Activated naive CD4-positive, alpha-beta T cell treated with anti-CD3 and anti-CD28 coated beads, Interleukin-2, amount 50 U/mL, for 16 hours (primary cell): Measurements from ENCODE around the gene LGALS16.
"Not testable (repeated sequence)": the region's sequence is repeated elsewhere in the genome, so short reads cannot be mapped to it uniquely, and the experiment has no call there.

Experiments used
- DNase-seq: peaks from one replicate; pipeline ENCODE4 v3.0.0-alpha.2; 2020

LGALS16 gene, protein sequence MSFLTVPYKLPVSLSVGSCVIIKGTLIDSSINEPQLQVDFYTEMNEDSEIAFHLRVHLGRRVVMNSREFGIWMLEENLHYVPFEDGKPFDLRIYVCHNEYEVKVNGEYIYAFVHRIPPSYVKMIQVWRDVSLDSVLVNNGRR

DNA sequence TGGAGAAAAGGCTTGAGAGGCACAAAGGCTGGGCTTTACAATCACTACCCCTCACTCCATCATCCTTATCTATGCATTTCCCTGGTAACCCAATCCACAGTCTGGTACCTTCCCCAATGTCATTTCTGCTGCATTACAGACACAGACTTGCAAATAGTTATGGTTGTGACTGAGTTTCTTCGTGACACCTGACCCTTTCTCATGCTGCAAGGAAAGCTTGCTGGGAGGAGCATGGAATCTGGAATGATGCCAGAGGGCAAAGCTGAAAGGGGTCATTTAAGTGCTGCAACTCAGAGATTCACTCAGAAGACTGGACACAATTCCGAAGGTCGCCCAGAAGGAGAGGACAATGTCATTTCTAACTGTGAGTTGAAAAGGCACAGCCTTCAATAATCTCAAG lies at the start of gene LGALS16:
Gene LGALS16 (plus strand): TSS at position 301 of the 400 bp plus-strand sequence. CDS start 49 bp downstream, at position 350.
- no peak for DNase-seq

DNA sequence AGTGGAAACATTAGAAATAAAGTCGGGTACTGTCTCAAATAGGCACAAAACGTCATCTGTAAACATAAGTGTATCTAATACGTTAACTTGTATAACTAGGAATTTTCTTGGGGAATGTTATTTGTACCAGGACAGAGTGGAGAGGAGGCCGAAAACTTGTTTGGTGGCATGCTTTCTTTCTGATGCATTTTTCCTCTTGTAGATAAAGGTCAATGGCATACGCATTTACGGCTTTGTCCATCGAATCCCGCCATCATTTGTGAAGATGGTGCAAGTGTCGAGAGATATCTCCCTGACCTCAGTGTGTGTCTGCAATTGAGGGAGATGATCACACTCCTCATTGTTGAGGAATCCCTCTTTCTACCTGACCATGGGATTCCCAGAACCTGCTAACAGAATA lies 48.7 kb upstream of the LGALS16 start:
- DNase-seq = no peak

DNA sequence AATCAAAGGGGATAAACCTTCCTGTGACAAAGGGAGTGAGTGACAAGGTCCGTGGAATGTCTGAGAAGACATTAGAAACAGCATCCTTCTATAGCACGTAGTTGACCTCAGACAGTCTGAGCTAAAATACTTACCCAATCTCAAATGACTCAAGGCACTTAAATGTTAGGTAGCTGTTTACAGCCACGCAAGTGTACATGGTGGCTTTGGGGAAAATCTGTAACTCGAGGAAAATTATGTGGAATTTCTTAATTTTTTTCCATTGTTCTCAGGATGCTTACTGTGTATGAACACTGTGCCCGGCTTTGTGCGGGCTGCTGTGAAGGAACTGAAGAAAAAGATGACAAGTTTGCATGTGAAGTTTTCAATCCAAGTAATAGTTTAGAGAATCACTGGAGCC lies 48.2 kb upstream of the LGALS16 start:
- no peak for DNase-seq

DNA sequence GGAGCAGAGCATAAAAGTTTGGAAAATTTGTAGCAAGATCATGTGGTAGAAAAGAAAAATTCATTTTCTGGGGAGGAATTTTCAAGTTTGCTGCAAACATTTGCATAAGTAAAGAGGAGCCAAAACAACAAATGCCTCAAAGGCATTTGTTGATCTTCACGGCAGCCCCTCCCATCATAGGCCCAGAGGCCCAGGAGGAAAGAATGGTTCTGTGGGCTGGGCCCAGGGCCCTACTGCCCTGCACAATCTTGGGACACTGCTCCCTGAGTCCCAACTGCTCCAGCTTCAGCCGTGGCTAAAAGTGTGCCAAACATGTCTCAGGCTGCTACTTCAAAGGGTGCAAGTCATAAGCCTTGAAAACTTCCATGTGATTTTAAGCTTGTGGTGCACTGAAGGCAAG lies 42.1 kb upstream of the LGALS16 start:
- no peak for DNase-seq

DNA sequence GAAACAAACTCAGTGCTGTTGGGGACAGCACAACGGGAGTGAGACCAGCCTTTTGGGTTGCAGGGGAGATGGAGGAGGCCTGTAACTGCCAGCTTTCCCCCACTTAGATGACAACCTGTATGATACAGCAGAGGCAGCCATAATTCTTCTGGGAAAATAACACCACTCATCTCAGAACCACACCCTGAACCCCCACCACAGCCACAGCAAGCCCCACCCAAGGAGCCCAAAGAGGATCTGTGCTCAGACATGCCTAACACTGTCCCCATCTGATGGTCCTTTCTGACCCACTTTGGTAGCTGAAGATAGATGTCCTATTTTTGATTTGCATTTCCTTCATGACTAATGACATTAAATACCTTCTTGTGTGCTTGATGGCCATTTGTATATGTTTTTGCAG lies 38.0 kb upstream of the LGALS16 start:
- no peak for DNase-seq

DNA sequence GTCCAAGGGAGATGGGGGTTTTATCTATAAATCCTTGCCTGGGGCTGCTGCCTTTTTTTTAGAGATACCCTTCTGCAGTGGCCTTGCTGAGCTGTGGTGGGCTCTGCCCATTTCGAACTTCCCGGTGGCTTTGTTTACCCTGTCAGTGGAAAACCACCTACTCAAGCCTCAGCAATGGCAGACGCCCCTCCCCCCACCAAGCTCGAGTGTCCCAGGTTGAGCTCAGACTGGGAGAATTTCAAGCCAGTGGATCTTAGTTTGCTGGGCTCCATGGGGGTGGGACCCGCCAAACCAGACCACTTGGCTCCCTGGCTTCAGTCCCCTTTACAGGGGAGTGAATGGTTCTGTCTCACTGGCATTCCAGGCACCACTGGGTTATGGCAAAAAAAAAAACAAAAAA lies 31.8 kb upstream of the LGALS16 start:
- DNase-seq = no peak

DNA sequence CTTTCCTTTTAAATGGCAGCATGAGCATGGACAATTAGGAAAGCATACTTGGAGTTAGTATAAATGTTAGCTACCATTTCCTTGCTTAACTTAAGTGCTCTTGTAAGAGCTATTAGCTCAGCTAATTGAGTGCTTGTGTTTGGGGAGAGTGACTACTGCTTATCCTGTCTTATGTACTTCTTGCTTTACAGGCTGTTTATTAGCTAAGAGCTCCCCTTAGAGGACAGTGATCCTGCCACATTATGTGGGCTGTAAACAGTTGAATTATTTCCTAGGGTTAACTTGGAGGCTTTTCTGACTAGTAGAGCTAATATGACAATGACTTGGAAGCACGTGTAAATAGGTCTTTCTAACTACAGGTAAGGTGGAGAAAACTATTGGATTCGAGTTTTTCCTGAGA lies 28.1 kb upstream of the LGALS16 start:
- not testable (repeated sequence) for DNase-seq

DNA sequence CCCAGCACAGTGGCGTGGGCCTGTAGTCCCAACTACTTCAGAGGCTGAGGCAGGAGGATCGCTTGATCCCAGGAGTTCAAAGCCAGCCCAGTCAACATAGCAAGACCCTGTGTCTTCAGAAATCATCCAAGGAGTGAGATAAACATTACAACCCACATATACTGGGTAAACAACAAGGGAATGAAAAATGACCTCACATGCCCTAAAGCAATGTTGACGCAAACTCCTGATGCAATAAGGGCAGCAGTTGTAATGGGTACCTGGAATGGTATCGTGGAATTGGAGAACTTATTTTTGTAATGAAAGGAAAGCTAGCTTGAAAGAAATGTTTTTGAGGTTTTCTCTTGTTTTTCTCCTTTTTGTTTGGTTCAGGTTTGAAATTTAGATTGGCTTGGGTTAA lies 24.5 kb upstream of the LGALS16 start:
- DNase-seq = no peak

DNA sequence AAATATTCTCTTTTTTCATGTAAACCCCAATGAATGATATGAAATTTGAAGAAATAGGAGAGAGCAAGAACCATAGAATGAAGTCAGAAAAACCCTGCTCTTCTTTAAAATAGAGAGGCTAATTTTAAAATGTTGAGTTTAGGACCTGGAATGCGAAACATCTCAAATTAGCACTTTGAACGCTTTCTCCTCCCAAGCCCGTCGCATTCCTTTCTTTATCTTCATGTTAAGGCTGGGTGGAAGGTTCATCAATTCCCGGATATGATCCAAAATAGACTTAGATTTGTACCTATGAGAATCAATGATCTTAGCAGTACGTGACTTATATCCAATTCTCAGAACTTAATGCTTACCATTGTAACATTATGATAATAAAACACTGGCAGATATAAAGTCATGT lies 24.1 kb upstream of the LGALS16 start:
- DNase-seq = no peak

DNA sequence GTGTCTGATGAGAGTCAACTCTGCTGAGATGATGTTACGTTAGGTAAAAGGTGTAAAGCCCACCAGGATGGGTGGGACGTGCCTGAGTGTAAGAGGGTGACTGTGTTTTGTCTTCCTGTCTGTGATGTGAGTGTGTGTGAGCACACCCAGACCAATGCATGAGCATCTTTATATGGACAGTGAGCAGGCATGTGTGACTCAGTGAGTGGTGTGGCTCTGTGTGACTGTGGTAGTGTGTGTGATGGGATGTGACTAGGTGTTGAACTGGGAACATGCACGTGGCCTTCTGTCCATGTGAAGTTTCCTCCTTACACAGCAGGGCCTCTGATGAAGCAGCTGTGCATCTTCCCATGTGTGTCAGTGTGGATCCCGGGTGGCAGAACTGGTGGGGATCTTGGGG lies 17.8 kb upstream of the LGALS16 start:
- DNase-seq = no peak

DNA sequence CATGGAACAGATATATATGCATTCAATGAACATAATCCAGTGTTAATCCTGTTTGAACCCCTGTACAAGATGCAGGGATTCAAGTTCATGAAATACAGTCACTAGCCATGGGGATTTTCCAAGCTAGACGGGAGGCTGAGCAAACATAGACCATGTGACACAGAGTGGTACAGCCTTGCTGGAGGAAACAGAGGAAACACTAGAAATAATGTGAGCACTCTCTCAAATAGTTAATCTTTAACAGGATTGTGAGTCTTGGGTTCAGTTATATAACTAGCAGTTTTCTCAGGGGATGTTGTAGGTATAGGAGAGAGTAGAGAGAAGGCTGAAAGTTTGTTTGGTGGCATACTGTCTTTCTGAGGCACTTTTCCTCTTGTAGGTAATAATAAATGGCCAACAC lies 13.9 kb upstream of the LGALS16 start:
- DNase-seq = no peak

DNA sequence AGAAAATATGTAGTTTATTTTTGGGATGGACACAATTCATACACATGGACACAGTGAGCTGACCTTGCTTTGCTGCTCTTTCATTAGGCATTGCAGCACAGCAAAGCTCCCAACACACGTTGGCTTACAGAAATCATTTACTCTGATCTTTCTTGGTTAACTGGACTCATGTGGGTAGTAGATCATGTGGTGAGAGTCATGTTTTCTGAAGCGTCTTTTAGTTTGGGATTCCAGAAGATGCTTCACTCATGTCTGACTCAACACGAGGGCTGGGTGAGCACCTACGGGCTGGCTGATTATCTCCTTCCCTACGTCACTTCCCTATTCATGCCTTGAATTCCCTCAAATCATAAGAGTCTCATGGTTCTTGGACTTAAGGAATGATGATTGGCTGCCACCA lies 12.1 kb upstream of the LGALS16 start:
- no peak for DNase-seq

DNA sequence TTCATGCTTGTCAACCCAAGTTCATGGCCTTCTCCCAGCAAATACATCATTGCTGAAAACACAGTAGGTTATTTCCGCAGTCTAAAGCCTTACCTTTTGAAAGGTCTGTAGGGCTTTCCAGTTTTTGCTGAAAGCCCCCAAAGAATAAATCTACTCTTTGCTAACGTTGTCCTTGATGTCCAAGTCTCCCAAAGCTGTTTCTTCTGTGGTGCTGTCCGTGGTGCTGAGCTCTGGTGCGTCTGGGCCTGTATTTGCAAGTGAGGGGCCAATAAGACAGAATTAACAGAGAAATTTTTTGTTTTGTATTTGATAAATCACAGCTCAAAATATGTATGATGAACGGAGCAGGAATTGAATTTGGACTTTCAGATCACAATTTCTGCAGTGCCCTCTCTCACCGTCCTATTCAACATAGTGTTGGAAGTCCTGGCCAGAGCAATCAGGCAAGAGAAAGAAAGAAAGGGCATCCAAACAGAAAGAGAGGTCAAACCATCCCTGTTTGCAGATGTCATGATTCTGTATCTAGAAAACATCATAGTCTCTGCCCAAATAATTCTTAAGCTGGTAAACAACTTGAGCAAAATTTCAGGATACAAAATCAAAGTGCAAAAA lies 9.8 kb upstream of the LGALS16 start:
- no peak for DNase-seq

DNA sequence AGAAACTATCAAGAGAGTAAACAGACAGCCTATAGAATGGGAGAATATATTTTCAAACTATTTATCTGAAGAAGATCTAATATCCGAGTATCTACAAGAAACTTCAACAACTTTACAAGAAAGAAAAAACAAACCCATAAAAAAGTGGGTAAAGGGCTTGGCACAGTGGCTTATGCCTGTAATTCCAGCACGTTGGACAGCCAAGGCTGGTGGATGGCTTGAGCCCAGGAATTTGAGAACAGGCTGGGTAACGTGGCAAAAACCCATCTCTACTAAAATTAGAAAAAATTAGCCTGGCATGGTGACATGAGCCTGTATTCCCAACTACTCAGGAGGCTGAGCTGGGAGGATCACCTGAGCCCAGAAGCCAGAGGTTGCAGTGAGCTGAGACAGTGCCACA lies 7.8 kb upstream of the LGALS16 start:
- no peak for DNase-seq

DNA sequence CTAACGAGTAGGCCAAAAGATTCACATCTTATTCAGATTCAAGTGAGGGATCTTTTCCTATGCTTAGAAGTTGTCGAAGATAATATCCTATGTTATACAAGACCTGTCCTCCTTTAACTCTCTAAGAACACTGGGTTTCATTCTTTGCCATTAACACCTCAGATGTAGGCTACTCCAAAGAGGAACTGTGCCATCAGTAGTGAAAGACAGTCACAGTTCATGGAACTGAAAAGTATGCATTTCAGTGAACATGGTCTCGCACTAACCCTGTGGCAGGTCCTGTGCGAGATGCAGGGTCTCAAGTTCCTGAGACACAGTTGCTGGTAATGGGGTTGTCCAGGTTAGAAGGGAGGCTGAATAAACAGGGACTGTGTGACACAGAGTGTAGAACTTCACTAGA lies 4.1 kb downstream of the LGALS16 start:
- DNase-seq = no peak

DNA sequence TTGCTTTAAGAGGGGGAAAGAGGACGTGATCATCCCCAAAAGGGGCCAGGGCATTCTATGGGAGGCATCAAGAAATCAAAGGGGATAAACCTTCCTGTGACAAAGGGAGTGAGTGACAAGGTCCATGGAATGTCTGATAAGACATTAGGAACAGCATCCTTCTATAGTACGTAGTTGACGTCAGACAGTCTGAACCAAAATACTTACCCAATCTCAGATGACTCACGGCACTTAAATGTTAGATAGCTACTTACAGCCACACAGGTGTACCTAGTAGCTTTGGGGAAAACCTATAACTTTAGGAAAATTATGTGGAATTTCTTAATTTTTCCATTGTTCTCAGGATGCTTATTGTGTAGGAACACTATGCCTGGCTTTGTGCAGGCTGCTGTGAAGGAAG lies 4.9 kb downstream of the LGALS16 start:
- DNase-seq = no peak

DNA sequence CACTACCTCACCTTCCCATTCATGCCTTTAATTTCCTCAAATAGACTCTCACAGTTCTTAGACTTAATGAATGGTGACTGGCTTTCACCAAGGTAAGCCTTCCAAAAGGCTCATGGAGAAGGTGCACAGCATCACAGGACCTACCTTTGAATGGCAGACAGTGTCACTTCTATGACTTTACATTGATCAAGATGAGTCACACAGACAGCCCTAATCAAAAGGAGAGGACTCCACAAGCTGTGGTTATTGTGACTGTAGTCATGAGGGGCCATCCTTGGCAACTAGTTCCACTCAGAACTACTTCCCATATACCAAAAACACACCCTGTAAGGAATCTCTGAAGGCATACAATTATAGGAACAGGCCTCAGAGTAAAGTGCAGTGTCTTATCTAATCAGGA lies 5.9 kb downstream of the LGALS16 start:
- no peak for DNase-seq

DNA sequence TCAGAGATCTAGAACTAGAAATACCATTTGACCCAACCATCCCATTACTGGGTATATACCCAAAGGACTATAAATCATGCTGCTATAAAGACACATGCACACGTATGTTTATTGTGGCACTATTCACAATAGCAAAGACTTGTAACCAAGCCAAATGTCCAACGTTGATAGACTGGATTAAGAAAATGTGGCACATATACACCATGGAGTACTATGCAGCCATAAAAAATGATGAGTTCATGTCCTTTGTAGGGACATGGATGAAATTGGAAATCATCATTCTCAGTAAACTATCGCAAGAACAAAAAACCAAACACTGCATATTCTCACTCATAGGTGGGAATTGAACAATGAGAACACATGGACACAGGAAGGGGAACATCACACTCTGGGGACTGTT lies 14.1 kb downstream of the LGALS16 start:
- not testable (repeated sequence) for DNase-seq

DNA sequence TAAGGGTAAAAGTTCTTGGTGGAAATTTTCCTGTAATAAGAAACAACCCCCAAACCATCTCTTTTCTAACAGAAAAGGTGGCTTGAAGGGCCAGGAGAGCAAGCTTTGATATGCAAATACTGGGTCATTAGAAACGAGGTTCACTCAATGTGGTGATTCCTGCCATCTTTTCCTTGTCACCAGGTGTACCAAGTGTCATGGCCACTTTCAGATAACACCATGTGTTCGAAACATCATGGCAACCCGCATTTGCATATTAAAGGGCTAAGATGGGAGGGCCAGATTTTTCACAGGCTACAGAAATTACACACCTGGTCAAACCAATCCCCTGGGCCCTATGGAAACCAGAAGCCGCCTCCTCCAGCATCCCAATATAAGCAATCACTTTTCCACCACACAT lies 15.3 kb downstream of the LGALS16 start:
- no peak for DNase-seq

DNA sequence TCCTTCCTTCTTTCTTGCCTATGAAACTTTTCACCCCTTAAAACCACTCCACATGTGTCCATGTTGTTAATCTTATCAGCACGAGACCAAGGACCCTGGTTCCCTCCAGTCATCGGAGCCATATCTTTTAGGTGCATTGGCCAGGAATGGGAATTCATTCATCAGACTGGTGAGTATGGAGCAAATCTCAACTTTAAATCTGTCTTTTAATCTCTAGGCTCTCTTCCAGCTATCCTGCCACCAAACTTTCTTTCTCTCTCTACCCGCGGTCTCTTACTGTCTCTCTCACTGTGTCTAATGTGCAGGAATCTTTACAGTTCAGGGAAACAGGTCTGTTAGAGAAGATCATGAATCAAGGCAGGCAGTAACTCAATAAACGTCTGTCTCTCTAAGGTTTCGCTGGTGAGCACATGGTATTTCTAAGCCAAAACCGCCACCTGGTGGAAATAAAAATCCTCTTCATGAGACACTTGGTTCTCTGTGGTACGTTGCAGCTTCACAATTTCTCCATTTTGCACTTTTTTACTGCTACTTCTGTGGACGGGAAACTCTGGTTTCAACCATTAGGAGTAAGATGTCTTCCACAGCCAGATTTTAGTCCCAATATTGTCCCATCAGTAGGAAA lies 16.1 kb downstream of the LGALS16 start:
- peak; percentile 37 for DNase-seq

DNA sequence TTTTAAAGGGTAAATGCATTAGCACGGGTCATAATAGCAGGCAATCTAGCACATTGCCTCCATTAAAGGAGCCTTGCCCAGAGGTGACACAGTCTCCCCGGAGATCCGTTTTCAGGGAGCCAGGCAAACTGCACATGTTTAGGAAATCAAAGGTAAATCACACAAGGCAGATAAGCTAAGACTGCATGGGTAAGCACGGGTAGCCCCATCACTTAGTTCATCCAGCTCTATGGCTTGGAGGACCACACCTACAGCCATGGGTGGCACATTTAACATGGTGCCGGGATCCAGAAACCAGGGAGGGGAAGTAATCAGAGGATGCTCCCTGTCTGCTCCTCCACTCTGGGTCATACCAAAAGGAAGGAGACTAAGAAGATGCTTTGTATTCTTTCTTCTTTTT lies 16.8 kb downstream of the LGALS16 start:
- DNase-seq = no peak

DNA sequence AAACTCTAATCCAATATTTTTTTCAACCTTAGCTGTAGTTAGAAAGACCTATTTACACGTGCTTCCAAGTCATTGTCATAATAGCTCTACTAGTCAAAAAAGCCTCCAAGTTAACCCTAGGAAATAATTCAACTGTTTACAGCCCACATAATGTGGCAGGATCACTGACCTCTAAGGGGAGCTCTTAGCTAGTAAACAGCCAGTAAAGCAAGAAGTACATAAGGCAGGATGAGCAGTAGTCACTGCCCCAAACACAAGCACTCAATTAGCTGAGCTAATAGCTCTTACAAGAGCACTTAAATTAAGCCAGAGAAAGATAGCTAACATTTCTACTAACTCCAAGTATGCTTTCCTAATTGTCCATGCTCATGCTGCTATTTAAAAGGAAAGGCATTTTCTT lies 18.1 kb downstream of the LGALS16 start:
- not testable (repeated sequence) for DNase-seq

DNA sequence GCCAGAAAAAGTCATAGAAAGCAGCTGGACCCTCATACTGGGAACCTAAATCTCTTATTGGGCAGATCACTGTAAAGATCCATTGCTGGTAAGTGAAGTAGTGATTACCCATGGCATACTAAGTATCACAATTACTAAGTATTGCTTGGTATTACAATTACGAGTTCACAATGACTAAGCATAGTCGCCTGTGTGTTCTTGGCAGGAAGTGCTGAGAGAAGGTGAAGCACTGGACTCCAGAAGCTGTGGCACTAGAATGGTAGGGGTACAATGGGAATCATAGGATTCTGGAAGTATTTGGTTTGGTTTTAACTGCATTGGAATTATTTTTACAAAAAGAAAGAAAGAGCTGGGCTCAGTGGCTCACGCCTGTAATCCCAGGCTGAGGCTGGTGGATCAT lies 20.3 kb downstream of the LGALS16 start:
- DNase-seq = peak; percentile 19

DNA sequence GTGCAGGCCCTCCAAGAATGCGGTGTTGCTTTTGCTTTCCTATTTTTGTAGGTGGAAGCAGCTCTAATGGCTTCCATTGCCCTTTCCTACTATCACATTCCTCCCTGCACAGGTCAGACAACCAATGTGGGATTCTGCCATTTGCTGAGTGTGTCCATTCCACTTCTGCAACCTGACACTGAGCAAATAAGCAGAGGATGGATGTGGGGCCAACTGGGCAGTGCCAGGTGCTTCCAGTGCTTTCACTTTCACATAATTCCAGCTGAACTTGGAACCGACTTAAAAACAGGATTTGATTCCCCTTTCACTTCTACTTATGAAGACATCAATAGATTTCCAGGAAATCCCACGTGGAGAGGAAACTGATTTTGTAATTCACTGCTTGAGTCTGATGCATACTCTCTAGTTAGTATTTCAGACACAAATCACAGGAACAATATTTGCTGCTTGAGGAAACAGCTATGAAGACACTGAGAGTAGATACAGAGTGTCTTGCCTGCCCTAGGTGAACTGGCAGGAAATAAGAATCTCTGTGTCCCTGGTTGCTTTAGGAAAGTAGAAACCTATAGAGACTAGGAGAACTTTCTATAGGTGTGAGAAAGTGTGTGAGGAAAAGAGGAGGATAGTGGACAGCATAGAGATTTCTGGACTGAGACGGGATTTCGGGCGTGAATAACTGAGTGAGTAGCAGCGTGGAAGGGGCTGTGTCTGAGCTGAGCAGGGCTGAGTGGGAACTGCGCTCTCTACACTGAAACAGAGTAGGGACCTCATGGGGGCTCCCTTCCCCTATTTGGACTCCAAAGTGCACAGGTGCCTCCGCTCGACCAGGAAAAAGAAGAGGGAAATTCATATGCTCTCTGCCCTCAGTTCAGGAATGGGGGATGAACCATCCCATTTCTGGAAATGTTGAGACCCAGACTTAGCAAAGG lies 22.5 kb downstream of the LGALS16 start:
- no peak for DNase-seq
